ENCODE data around the gene RGMB.

- TF ChIP-seq POLR2A (IDR thresholded peaks at IDR 0.05) (no peak), CTCF (IDR thresholded peaks at IDR 0.05) (no peak)
These were observed 21.8 kb downstream of the RGMB start for GRCh38 chr5:98795243-98795642.
